ENCODE results near the gene CEP126.

CEP126 gene

DNA sequence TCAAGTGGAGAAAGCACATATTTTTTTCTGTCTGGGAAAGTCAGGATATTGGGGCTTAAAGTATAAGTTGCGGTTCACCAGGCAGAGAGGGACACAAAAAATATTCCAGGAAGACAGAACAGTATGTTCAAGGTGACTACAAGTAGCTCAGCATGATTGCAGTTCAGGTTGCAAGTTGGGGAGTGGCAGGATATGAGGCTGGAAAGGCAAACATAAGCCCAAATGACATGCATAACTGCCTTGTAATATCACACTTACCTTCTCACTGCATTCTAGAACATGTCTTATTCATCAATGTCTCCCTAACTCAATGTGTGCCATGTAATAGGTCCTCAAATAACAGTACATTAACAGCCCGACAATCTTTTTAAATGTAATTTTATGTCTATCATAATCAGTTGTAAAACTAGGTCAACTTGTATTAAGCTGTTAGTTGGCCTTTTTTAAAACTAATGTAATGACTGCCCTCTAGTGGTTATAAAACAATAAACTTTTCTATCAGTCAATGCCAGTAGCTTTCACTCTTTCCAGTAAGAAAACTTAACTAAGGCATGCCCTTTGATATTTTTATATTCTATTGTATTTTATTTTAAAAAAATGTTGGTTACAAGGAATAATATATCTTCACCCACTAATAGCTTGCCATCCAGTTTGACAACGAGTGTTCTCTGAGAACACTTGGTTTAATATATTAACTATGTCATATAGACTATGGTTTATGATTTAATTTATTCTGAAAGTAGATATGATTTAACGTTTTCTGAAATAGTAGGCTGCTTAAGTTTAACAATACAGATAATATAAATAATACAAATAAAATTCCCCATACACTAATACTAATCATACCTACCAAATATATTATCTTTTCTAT, 93.0 kb downstream of the CEP126 start:
- DNase-seq (ENCODE audit: low read depth, low spot score), result no peak

DNA sequence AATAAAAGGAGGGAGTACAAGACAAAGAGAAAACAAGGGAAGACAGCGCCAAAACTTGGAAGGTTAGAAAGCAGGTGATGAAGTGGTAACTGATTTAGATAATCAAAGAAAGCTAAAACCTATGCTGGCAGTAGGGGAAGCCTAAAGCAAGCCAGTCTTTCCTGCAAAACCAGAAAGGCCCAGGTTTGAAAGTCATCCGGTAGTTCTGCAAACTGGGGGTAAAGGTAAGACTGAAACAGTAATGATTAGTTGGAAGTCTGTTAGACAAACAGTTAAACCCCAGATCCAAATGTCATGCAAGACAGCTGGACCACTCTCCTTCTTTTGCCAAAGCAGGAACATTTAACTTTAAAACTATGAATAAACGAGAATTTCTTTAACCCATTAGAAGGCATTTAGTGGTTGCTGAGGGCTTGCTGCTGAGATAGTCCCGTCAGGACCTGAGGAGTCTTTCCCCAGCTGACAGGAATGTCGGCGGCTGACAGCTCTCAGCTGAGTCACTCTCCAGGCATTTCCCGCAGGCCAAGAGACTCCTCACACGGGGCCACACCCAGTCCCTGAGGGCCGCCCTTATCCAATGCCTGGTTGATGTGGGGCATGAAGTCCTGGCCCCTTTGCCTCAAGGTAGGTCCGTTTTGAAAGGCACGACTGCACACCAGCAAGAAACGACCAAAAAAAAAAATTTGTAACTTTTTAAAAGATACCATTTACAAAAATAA, 96.1 kb downstream of the CEP126 start:
- peak; percentile 25 for DNase-seq (ENCODE audit: low read depth, low spot score)

DNA sequence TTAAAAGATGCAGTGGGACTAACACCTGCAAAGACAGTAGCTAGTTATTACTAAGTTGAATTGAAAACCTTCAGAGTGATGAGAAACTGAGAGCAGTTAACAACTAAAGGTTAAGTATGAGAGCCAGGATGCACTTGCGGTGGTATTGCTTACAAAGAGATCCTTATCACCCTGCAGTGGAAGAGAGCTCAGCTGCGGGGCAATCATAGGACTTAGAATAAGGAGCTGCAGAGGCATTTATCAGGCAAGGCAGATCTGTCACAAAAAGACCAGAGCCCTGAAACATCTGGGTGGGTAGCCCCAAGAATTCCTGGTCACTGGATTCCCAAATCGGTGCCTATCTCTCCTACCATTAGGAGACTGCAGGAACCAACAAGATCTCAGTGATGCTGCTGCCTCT, 98.1 kb downstream of the CEP126 start:
- DNase-seq (ENCODE audit: low read depth, low spot score), result no peak

- no peak for DNase-seq (ENCODE audit: low read depth, low spot score)
Observed at GRCh38 chr11:102014756-102015155, 99.9 kb downstream of the CEP126 start.

GRCh38 chr11:102017026-102017425, 102.2 kb downstream of the CEP126 start:
- DNase-seq (ENCODE audit: low read depth, low spot score), result no peak

GRCh38 chr11:102026217-102026616, 111.4 kb downstream of the CEP126 start:
- DNase-seq (ENCODE audit: low read depth, low spot score), result no peak

GRCh38 chr11:102026959-102027358, 112.1 kb downstream of the CEP126 start:
- no peak for DNase-seq (ENCODE audit: low read depth, low spot score)

DNA sequence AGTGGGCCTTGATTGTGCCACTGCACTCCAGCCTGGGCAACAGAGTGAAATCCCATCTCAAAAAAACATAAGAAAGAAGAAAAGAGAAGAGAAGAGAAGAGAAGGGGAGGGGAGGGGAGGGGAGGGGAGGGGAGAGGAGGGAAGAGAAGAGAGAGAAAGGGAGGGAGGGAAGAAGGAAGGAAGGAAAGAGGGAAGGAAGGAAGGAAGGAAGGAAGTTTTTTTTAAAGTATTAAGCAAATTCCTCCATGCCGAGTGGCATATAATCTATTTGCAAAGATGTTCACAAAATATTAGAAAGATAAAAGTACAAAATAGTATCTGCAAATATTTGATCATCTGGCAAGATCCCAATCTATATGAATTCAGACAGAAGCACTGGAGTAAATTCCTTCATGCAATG, 121.9 kb downstream of the CEP126 start:
- DNase-seq (ENCODE audit: low read depth, low spot score), result no peak

GRCh38 chr11:102046841-102047240, 132.0 kb downstream of the CEP126 start:
- no peak for DNase-seq (ENCODE audit: low read depth, low spot score)

DNA sequence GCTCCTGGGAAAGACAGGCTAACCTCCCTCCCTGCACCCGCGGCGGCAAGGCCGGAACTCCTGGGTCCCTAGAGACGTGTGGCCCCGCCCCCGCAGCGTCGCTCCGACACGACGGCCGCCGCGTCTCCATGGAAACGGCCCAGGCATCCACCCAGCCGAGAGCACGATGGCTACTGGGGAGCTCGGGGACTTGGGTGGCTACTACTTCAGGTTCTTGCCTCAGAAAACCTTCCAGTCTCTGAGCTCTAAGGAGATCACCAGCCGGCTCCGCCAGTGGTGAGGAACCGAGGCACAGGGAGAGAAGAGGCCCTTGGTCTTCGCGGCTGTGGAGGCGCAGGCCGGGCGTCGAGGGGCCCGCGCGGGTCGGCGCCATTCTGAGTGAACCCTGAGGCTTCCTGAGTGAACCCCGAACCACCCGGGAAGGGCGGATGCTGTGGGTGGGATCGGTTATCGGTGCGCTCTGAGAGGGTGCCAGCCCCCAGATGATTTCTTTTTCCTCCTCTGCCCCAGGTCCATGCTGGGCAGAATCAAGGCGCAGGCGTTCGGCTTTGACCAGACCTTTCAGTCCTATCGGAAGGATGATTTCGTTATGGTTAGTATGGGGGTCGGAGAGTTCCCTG, 132.6 kb downstream of the CEP126 start, which contains the start of gene CFAP300:
TSS of gene CFAP300 (plus strand) at position 133 of the 620 bp plus-strand sequence. CDS start at position 167, 34 bp downstream.
- peak; percentile 2 for DNase-seq (ENCODE audit: low read depth, low spot score)
